GM18511 (cell line): ENCODE results near the gene P2RX4.
"Not testable (repeated sequence)": the region's sequence is repeated elsewhere in the genome, so short reads cannot be mapped to it uniquely, and the experiment has no call there.

Experiments
- ATAC-seq: cut with Tn5 transposase; IDR thresholded peaks from one replicate; pipeline ENCODE4 v1.9.1; 2021; ENCODE audit warnings: mild to moderate bottlenecking, moderate library complexity; ENCODE audit not compliant: unreplicated experiment

The P2RX4 gene

DNA sequence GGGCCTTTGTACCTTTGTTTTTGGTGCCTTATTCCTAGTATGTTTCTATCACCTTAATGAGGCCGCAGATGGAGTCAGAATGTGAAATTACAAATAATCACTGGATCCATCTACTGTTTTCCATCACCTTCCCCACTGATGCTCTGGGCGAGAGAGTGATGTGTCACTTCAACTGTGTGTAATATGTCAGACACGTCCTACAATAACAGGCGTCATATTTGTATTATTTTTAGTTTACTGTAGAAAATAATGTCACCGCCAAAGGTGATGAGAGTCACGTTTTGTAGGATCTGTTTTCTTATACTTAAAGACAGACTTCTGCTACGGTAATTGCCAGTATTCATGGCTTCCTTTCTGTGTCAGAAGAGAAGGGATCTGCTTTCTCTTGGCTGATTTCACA, 22.4 kb upstream of the P2RX4 start:
- no peak for ATAC-seq

DNA sequence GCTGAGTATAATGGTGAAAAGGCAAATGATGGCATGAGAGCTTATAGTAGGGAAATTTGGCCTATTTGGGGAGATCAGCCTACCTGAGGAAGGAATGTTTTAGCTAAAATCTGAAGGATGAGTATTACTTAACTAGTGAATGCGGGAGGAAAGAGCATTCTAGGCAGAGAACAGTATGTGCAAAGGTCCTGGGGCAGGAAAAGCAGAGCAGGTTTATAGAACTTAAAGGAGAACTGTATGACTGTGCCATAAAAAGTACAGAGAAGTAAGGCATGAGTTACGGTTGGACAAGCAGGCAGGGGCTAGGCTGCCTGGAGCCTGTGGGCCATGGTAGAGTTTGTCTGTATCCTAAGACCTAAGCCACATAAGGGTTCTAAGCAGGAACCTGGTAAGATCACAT, 21.7 kb upstream of the P2RX4 start:
- no peak for ATAC-seq

DNA sequence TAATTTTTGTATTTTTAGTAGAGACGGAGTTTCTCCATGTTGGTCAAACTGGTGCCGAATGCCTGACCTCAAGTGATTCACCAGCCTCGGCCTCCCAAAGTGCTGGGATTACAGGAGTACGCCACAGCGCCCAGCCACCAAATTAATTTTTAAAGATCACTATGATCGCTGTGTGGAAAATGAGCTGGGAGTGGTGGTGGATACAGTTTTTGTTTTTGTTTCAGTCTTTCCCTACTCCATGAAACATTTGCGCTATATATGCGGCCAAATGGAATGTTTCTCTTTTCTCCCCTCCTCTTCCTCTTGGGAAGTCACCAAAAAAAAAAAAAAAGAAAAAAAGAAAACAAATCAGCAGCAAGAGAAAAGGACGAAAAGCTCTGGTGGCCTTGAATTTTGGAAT, 20.8 kb upstream of the P2RX4 start:
- ATAC-seq, result no peak

DNA sequence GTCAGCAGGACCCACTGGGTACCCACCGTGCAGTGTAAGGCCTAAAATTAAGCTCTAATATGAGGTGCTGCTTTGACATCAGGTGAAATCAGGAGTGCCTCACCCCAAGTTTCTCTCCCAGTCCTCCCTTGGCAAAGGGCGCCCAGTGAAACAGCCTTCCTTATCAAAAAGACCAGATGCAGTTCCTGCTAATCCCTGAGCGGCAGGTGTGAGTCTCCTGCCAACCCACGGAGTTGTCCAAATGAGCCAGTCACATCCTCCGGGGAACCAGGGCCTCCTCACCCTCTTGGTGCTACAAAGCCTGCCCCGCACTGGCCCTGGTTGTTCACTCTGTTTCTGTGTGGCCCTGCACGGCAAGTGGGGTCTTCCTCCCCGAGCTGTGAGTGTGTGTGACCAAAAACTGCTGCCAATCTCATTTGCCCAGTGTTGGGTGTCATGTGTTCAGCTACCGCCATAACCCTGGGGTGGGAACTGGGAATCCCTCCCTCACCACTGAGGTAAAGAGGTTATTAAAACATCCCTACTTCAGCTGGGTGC, 20.2 kb upstream of the P2RX4 start:
- no peak for ATAC-seq

DNA sequence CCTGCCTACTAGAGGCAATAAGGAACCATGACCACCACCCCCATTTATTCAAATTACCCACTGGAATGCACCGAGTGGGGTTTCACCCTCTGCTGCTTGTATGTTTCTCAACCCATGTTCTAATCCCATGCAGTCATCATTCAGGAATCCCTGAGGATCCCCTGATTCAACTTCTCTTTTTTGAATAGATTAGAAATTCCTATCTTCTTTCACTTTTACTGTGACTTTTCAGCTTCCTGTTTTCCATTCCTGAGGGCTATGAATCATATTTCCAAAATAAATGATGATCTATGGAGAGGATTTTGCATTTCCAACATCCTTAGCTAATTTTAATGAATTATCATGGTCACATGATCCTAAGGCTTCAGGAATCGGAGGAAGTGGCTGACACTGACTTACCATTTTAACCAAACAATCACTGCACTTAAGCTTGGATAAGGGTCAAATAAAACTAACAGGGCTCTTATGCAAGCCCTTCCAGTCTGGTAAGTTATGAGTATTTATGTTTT, 19.4 kb upstream of the P2RX4 start:
- ATAC-seq, result no peak

DNA sequence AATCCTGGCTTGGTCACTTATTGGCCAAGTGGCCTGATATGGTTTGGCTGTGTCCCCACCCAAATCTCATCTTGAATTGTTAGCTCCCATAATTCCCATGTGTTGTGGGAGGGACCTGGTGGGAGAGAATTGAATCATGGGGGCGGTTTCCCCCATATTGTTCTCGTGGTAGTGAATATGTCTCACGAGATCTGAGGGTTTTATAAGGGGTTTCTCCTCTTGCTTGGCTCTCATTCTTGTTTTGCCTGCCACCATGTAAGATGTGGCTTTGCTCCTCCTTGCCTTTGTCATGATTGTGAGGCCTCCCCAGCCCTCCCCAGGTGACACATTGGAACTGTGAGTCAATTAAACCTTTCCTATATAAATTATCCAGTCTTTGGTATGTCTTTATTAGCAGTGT, 18.8 kb upstream of the P2RX4 start:
- ATAC-seq, result no peak

DNA sequence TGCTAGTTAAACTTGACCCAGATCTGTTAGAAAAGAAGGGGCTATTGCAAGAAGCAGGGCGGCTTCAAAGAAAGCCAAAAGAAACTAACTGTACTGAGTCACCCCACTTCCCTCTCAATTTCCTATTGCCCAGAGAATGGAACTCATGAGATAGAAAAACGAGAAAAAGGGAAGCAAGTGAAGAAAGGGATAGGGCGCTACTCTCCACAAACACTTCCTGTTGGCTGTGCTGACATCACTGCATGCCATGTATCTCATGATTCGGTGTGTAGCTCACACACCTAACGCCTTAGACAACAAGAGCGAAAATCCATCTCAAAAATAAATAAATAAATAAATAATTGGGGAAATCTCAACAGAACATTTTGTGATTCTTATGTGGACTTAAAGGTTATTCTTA, 13.0 kb upstream of the P2RX4 start:
- ATAC-seq, result no peak

DNA sequence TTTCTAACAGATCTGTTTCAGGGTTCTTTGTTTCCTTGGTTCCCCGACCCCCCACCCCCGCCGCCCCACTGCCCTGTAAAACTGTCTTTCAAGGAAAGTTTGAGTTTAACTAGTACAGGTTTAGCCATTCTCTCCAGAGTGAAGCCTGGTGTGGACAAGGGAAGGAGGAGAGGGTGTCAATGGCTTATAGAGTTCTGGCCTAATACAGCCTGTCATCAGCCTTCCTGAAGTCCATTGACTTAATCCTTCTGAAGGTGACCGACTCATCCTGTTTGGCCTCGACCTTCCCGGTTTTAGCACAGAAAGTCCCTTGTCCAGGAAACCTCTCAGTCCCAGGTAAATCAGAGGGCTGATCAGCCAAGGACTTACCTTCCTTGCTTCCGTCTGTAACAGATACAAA, 11.0 kb upstream of the P2RX4 start:
- ATAC-seq, result no peak

DNA sequence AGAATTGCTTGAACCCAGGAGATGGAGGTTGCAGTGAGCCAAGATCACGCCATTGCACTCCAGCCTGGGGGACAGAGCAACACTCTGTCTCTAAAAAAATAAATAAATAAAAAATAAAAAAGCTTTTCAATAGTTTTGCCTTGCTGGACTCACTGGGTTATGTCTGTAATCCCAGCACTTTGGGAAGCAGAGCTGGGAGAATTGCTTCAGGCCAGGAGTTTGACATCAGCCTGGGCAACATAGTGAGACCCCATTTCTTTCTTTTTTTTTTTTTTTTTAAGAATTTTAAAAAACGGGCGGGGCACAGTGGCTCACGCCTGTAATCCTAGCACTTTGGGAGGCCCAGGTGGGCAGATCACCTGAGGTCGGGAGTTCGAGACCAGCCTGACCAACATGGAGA, 8.8 kb upstream of the P2RX4 start:
- ATAC-seq, result not testable (repeated sequence)

DNA sequence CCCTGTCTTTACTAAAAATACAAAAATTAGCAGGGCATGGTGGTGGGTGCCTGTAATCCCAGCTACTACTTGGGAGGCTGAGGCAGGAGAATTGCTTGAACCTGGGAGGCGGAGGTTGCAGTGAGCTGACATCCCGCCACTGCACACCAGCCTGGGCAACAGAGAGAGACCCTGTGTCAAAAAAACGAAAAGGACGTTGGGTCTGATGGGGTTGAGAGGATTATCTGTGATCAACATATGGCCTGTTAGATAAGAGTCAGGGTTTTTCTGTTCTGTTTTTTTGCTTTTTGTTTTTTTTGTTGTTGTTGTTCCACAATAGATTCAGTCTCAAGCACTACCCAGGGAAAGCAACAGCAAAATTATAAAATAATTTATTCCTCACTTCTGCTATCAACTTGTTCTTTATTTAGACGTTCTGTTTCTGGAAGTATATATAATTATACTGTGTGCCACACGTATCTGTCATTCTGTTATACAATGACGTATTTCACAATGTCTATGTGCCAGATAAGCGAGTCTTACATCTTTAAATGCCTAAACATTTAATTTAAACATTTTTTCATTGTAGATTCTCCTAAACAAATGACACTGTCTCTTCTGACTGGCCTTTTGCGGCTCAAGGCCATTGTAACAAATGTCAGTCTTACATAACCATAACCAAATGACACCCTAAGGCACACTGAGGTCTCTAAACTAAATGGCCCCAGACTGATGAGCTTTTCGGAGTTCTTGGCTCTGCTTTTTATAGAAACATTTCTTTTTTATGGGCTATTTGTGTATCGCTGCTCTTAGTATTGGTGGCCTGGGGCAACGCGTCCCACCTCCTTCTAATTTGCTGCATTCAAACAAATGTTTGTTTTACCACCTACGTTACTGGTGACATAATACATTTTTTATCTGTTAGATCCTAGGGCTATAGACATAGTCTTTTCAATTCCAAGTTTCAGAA, 7.2 kb upstream of the P2RX4 start:
- ATAC-seq, result no peak

DNA sequence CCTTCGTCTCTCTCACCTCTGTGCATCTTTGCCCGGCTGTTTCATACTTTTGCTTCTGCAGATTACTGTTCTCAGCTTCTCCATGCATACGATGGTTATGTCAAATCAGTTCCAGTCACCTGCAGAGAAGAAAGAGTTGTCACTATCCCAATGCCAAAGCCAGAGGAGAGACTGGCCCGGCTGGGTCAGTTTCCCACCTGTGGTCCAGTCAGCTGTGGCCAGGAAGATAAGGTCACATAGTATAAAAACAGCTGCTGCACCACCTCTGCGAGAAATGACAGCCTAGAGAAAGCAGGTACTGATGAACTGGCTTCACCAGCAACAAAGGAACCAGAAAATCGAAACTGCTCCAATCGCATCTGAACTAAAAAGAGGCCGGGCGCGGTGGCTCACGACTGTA, 6.4 kb upstream of the P2RX4 start:
- no peak for ATAC-seq

DNA sequence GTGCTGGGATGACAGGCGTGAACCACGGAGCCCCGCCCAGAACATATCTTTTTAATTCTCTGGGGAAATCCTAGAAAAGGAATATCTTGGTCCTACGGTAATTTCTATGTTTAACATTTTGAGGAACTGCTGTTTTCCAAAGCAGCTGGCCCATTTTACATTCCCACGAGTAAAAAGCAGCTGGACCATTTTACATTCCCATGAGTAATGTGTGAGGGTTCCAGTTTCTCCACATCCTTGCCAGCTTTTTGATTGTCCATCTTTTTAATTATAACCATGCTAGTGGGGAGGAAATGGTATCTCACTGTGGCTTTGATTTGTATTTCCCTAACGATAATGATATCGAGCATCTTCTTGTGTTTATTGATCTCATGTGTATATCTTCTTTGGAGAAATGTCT, 4.4 kb upstream of the P2RX4 start:
- no peak for ATAC-seq

DNA sequence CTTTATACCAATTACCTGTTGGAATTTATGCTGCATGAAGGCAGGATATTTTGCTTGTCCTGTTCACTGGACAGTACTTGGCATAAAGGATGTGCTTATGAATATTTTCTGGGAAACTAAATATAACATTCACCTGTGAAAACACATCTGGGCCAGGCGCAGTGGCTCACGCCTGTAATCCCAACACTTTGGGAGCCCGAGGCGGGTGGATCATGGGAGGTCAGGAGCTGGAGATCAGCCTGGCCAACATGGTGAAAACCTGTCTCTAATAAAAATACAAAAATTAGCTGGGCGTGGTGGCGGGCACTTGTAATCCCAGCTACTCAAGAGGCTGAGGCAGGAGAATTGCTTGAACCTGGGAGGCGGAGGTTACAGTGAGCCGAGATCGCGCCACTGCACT, 1.4 kb upstream of the P2RX4 start:
- ATAC-seq, result not testable (repeated sequence)

DNA sequence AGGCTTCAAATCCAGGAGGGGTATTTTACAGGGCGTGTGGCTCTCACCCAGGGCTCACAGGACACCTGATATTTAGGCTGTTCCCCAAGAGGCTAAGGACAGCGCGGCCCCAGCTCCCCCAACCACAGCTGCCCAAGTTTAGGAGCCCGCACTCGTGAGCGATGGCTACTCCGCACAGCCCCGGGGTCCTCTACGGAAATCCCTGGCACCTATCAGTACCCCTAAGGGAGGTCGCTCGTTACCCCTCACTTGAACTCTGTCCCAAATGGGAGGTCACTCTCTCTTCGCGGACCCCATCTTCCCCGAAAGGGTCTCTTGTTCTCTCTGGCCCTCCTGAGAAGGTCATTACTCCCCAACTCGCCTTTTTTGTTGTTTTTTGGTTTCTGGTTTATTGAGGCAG, 708 bp upstream of the P2RX4 start:
- no peak for ATAC-seq

DNA sequence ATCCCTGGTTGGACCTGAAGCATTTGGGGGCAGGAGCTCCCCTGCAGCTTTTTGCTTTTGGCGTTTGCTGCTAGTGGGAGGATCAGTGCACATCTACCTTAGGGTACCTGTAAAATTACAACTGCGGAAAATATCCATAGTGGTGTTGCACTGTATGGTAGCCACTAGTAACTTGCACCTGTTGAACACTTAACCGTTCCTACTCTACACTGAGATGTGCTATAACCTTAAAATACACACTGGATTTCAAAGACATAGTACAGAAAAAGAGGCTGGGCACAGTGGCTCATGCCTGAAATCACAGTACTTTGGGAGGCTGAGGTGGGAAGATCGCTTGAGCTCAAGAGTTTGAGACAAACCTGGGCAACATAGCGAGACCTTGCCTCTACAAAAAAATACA, 2.9 kb downstream of the P2RX4 start:
- ATAC-seq, result no peak

DNA sequence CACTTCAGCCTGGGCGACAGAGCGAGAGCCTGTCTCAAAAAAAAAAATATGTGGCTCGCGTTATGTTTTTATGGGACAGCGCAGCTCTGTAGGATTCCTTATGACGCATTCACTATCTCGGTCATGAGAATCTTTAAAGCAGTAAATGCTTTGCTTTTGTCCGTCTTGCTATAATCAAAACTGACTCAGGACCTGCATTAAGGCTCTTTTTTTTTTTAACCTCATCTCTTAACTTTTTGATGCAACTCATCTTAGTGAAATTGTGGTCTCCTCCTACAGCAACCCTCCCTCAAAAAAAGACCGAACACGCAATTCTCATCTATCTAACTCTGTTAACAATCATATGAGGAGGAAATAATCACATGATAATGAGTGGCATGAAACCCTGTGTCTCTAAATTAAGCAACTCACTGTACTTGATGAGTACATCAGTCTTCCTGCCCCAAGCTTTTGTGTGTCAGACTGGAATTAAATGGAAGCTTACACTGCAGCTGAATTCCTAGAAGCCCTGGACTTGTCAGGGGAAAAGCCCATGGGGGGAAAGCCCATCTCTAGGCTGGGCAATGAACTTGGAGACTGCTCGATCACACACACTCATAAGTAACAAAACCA, 4.3 kb downstream of the P2RX4 start:
- no peak for ATAC-seq

DNA sequence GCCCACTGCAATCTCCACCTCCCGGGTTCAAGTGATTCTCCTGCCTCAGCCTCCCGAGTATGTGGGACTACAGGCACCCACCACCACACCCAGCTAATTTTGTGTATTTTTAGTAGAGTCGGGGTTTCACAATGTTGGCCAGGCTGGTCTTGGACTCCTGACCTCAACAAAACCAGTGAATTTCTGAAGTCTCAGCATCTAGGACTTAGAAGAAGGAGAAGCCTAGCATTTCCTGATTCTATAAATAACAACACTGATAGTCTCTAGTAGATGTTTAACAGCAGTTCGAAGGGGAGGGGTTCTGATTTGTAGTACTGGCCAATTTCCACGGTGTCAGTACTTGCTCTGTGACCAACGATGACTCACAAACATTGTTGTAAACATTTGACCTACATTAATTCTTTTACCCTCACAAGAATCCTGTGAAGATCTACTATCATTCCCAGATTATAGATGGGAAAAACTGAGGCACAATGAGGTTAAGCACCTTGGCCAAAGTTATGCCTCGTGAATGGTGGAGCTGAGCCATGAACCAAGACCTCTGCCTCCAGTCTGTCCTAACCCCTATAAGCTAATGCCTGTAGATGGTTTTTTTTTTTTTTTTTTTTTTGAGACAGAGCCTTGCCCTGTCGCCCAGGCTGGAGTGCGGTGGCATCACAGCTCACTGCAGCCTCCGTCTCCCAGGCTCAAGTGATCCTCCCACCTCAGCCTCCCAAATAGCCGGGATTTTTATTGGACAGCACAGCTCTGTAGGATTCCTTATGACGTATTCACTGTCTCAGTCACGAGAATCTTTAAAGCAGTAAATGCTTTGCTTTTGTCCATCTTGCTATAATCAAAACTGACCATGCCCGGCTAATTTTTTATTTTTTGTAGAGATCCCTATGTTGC, 5.2 kb downstream of the P2RX4 start:
- no peak for ATAC-seq

DNA sequence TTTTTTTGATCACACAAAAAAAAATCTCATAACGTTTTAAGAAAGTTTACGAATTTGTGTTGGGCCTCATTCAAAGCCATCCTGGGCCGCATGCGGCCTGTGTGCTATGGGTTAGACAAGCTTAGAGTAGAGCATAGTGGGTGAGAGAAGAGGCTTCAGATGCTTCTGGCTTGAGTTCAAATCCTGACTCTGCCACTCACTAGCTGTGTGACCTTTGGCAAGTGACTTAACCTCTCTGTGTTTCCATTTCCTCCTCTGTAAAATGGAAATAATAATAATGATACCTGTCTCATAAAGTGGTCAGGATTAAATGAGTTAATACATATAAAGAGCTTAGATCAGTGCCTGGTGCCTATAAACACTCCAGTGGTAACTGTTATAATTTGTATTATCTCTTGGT, 6.2 kb downstream of the P2RX4 start:
- ATAC-seq, result no peak

DNA sequence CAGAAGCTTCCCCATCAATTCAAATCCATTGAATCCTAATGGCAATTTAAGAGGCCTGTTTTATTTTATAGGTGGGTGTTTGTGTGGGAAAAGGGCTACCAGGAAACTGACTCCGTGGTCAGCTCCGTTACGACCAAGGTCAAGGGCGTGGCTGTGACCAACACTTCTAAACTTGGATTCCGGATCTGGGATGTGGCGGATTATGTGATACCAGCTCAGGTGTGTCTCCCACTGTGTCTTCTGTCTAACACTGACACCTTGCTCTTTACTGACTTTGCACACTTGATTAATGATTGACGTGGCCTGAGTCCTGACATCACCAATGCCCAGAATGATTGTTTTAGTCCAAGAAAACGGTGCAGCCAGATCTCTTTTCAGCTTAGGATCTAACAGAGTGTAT, 7.1 kb downstream of the P2RX4 start:
- ATAC-seq, result no peak

DNA sequence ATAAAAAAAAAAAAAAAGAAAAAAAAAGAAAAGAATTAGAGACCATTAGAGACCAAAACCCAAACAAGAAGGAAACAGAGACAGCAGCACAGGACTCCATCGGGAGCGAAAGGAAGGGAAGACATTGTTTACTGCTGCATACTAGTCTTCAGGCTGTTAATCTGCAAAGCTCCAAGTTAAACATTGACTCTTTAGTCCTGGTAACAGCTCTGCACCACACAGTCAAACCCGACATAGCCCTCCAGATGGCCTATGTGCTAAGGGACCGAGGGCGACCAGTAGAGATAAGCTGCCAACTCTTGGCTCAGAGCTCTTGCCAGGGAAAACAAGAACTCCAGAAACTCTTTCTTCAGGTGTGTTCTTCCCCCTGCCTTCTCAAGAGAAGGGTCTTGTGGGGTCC, 7.8 kb downstream of the P2RX4 start:
- no peak for ATAC-seq
